Smooth muscle cell (in vitro differentiated cells): ENCODE results near the gene NQO2. TPM values are rescaled to one million over a fixed set of nuclear protein-coding genes. Genes with fewer than 3 reads are reported as not detected.
"Not testable (repeated sequence)": the region's sequence is repeated elsewhere in the genome, so short reads cannot be mapped to it uniquely, and the experiment has no call there.

Experiments
- DNase-seq: peaks from one replicate; lab custom pipeline; 2025; ENCODE audit not compliant: unreplicated experiment; lab: John Stamatoyannopoulos, UW
- H2AFZ ChIP-seq: fragments of 200-600 bp; sonication (generic); 2 replicates; pipeline ENCODE4 v1.6.0; 2016; ENCODE audit warnings: antibody characterized with exemption, low read depth, mild to moderate bottlenecking
- H3F3A ChIP-seq: fragments of 200-600 bp; sonication (generic); 2 replicates; pipeline ENCODE4 v1.6.0; 2017; ENCODE audit warnings: antibody characterized with exemption, low read depth
- H3K27ac ChIP-seq: fragments of 200-600 bp; sonication (generic); 2 replicates; pipeline ENCODE4 v1.5.1; 2016; ENCODE audit warnings: low read depth, mild to moderate bottlenecking
- H3K27me3 ChIP-seq: fragments of 200-600 bp; sonication (generic); 2 replicates; pipeline ENCODE4 v1.6.1; 2016; ENCODE audit warnings: low read depth, mild to moderate bottlenecking
- H3K36me3 ChIP-seq: fragments of 200-600 bp; sonication (generic); 2 replicates; pipeline ENCODE4 v1.5.1; 2016; ENCODE audit warnings: low read depth
- H3K4me1 ChIP-seq: fragments of 200-600 bp; sonication (generic); 2 replicates; pipeline ENCODE4 v1.5.1; 2016; ENCODE audit warnings: low read depth
- H3K4me2 ChIP-seq: fragments of 200-600 bp; sonication (generic); 2 replicates; pipeline ENCODE4 v1.6.0; 2016; ENCODE audit warnings: mild to moderate bottlenecking
- H3K4me3 ChIP-seq: fragments of 200-600 bp; sonication (generic); 2 replicates; pipeline ENCODE4 v1.5.1; 2016; ENCODE audit warnings: mild to moderate bottlenecking
- H3K79me2 ChIP-seq: fragments of 200-600 bp; sonication (generic); 2 replicates; pipeline ENCODE4 v1.6.0; 2016; ENCODE audit warnings: low read depth, mild to moderate bottlenecking
- H3K9ac ChIP-seq: fragments of 200-600 bp; sonication (generic); 2 replicates; pipeline ENCODE4 v1.6.0; 2016; ENCODE audit warnings: low read depth
- H3K9me3 ChIP-seq: fragments of 200-600 bp; sonication (generic); replicated peaks from 2 replicates; pipeline ENCODE4 v1.5.1; 2016; ENCODE audit warnings: low read depth
- H4K20me1 ChIP-seq: fragments of 200-600 bp; sonication (generic); 2 replicates; pipeline ENCODE4 v1.6.0; 2016; ENCODE audit warnings: low read depth
- WGBS: methylation state at CpG from one replicate; pipeline ENCODE4 v1.1.7; 2016; ENCODE audit warnings: low lambda C conversion rate; 5-methylcytosine and 5-hydroxymethylcytosine counted together
- polyA plus RNA-seq: library from polyadenylated mRNA; unstranded; fragments of >200 nt; fragmentation: Nextera tagmentation; extraction: Ambion mirVana; gene quantifications from 2 replicates; pipeline ENCODE4 v1.2.1, GENCODE V29; 2016
- total RNA-seq: library from RNA; depleted of rRNA; stranded (reverse); fragments of >200 nt; gene quantifications from 2 replicates; pipeline ENCODE4 v1.2.3, GENCODE V29; 2014
- TF ChIP-seq, protein P1 (sequence below): fragments of 200-600 bp; sonication (generic); IDR thresholded peaks from 2 replicates; pipeline ENCODE4 v1.5.1; 2017; ENCODE audit warnings: borderline replicate concordance, mild to moderate bottlenecking, antibody characterized with exemption; ENCODE audit not compliant: insufficient read depth, poor library complexity, severe bottlenecking

NQO2 gene
- total and polyA plus RNA-seq, 2 experiments from 2014 or later, result 12.9 to 49.0 TPM

- Histone ChIP-seq H4K20me1 (no peaks in the 10 kb centered on the region), H3K9me3 (no peaks in the 10 kb centered on the region), H3K36me3 (no peaks in the 10 kb centered on the region), H3K27ac (no peak overlapping the region), H3K79me2 (no peaks in the 10 kb centered on the region), H2AFZ (no peak overlapping the region), H3K4me1 (peaks cover 17% of the 10 kb centered on the region), H3K4me2 (no peak overlapping the region), H3K27me3 (no peaks in the 10 kb centered on the region), H3K9ac (no peak overlapping the region), H3K4me3 (no peak overlapping the region), H3F3A (peaks cover 23% of the 10 kb centered on the region)
- WGBS, result 80% methylated on average over 4 of the region's 4 CpGs
- TF ChIP-seq, protein P1, sequence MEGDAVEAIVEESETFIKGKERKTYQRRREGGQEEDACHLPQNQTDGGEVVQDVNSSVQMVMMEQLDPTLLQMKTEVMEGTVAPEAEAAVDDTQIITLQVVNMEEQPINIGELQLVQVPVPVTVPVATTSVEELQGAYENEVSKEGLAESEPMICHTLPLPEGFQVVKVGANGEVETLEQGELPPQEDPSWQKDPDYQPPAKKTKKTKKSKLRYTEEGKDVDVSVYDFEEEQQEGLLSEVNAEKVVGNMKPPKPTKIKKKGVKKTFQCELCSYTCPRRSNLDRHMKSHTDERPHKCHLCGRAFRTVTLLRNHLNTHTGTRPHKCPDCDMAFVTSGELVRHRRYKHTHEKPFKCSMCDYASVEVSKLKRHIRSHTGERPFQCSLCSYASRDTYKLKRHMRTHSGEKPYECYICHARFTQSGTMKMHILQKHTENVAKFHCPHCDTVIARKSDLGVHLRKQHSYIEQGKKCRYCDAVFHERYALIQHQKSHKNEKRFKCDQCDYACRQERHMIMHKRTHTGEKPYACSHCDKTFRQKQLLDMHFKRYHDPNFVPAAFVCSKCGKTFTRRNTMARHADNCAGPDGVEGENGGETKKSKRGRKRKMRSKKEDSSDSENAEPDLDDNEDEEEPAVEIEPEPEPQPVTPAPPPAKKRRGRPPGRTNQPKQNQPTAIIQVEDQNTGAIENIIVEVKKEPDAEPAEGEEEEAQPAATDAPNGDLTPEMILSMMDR, result no peak
- DNase-seq, result no peak
Observed at GRCh38 chr6:2993755-2994317, 5.9 kb upstream of the NQO2 start.

GRCh38 chr6:2998249-2998997, 1.3 kb upstream of the NQO2 start:
- peak overlapping the region; percentile 55 for H3K27ac ChIP-seq
- WGBS, result 7% methylated on average over 13 of the region's 16 CpGs
- not testable (repeated sequence) for H3K9me3 ChIP-seq, H3F3A ChIP-seq, H3K36me3 ChIP-seq, H4K20me1 ChIP-seq, H3K4me1 ChIP-seq, H3K79me2 ChIP-seq, H3K27me3 ChIP-seq, DNase-seq
- H3K9ac ChIP-seq, result peak overlapping the region; percentile 48
- H3K4me2 ChIP-seq, result peak overlapping the region; percentile 86
- TF ChIP-seq, protein P1, result peak; percentile 49
- H2AFZ ChIP-seq, result peak overlapping the region; percentile 75
- H3K4me3 ChIP-seq, result peak overlapping the region; percentile 90

DNA sequence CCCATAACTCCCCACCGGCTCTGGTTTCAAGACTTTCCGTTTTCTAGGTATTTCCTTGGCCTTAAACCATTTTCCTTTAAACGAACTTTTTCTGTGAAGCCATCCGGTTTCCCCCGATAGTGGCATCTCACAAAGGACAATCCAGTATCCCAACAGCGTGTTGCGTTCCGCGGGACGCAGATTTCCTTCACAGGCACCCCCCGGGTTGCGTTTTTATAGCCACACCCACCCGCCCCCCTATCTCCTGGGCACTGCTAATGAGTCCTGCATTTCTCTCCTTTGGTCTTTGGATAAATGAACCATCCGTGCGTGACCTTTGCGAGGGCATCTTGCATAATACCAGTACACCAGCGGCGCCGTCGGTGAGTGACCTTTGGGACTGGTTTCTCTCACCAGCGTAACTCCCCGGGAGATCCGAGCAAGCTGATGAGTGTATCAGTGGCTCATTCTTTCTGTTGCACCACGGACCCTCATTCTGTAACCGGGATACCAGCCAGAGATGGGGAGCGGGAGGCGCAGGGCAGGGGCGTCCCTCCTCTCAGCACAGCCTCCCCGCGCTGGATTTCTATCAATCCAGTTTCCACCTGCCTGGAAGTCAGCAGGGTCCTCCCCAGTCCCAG, 586 bp upstream of the NQO2 start:
- Histone ChIP-seq H3K9ac (peak overlapping the region; percentile 48), H3K36me3 (no peaks in the 10 kb centered on the region), H3K4me2 (peak overlapping the region; percentile 86), H3K9me3 (no peaks in the 10 kb centered on the region), H3K4me3 (peak overlapping the region; percentile 90), H3K4me1 (peaks cover 6% of the 10 kb centered on the region), H3K79me2 (no peaks in the 10 kb centered on the region), H3K27ac (peak overlapping the region; percentile 55), H3F3A (peaks cover 4% of the 10 kb centered on the region), H3K27me3 (no peaks in the 10 kb centered on the region), H4K20me1 (no peaks in the 10 kb centered on the region), H2AFZ (peak overlapping the region; percentile 75)
- DNase-seq, result no peak
- WGBS, result 1% methylated on average over 29 of the region's 30 CpGs
- TF ChIP-seq, protein P1, result no peak
